Panc1 (cell line): ENCODE measurements around the gene PLXNA2. TPM values are rescaled to one million over a fixed set of nuclear protein-coding genes. Genes with fewer than 3 reads are reported as not detected.

Source experiments
- ATAC-seq: fragments of 200-7000 bp; cut with Tn5 transposase; 2 replicates; pipeline ENCODE4 v1.9.1; 2020; ENCODE audit warnings: mild to moderate bottlenecking, moderate library complexity
- BruUV-seq: library from RNA; stranded (reverse); fragments of 400-500 nt; replicated peaks from 2 replicates; lab custom pipeline; 2021; lab: Mats Ljungman, UMichigan
- CTCF ChIA-PET: fragments of 300-600 bp; sonication (Branson Sonifier 250); formaldehyde crosslinking; loops from one replicate; lab custom pipeline; 2022; ENCODE audit warnings: antibody characterized with exemption; lab: Charles Lee
- POLR2A ChIA-PET: fragments of 300-600 bp; sonication (Branson Sonifier 250); formaldehyde crosslinking; loops from one replicate; lab custom pipeline; 2022; ENCODE audit warnings: antibody characterized with exemption; lab: Charles Lee
- DNase-seq: peaks from one replicate; pipeline ENCODE4 v3.0.0-alpha.2; 2010; ENCODE audit warnings: low read depth, low spot score
- H3K27ac ChIP-seq: 2 replicates; pipeline ENCODE4 v1.5.1; 2011; ENCODE audit warnings: mild to moderate bottlenecking, low read length, inconsistent platforms
- H3K27me3 ChIP-seq: fragments of 200-500 bp; sonication (Bioruptor generic); 2 replicates; pipeline ENCODE4 v1.6.0; 2014; ENCODE audit warnings: low read length, inconsistent platforms; ENCODE audit not compliant: control insufficient read depth, insufficient read depth
- H3K36me3 ChIP-seq: fragments of 200-500 bp; sonication (Bioruptor generic); 2 replicates; pipeline ENCODE4 v1.5.1; 2014; ENCODE audit warnings: inconsistent platforms, mild to moderate bottlenecking, low read length, moderate library complexity; ENCODE audit not compliant: control insufficient read depth, insufficient read depth
- H3K4me1 ChIP-seq: 2 replicates; pipeline ENCODE4 v1.5.1; 2011; ENCODE audit warnings: inconsistent platforms, mild to moderate bottlenecking, low read length, moderate library complexity; ENCODE audit not compliant: control insufficient read depth, insufficient read depth
- H3K4me3 ChIP-seq, 2 experiments: 2 replicates each; pipeline ENCODE4 v1.5.1; 2011 to 2012; ENCODE audit warnings: low read depth in 2 of 2, low read length in 2 of 2, mild to moderate bottlenecking in 2 of 2, inconsistent platforms in 1 of 2, moderate library complexity in 1 of 2
- H3K9me3 ChIP-seq: fragments of 200-500 bp; sonication (Bioruptor generic); 2 replicates; pipeline ENCODE4 v1.5.1; 2014; ENCODE audit warnings: low read depth, mild to moderate bottlenecking, inconsistent platforms, low read length, moderate library complexity; ENCODE audit not compliant: control insufficient read depth, insufficient read depth
- CTCF ChIP-seq: fragments of 450-650 bp; IDR thresholded peaks from 2 replicates; pipeline ENCODE4 v1.5.1; 2017; ENCODE audit warnings: mild to moderate bottlenecking
- POLR2AphosphoS5 ChIP-seq: IDR thresholded peaks from 2 replicates; pipeline ENCODE4 v1.6.1; 2012; ENCODE audit warnings: mild to moderate bottlenecking, low read depth, low read length, moderate library complexity
- REST ChIP-seq, 2 experiments: IDR thresholded peaks; 2 replicates each; pipeline ENCODE4 v1.6.1; 2011 to 2012; ENCODE audit warnings: low read depth in 2 of 2, control low read depth in 1 of 2, low read length in 1 of 2, mild to moderate bottlenecking in 1 of 2, moderate library complexity in 1 of 2; ENCODE audit not compliant: insufficient read depth in 1 of 2
- SIN3A ChIP-seq: IDR thresholded peaks from 2 replicates; pipeline ENCODE4 v1.6.1; 2012; ENCODE audit warnings: low read depth, mild to moderate bottlenecking, low read length, moderate library complexity, borderline replicate concordance; ENCODE audit not compliant: insufficient read depth
- TCF7L2 ChIP-seq: IDR thresholded peaks from 2 replicates; pipeline ENCODE4 v1.6.1; 2011; ENCODE audit warnings: mild to moderate bottlenecking, low read depth, low read length, inconsistent platforms
- in situ Hi-C: cut with HindIII; loops from 2 replicates; pipeline ENCODE4 v1.10.0; 2016; ENCODE audit warnings: low sequenced_read_pairs, low pct_unique_long_range_greater_than_20kb
- intact Hi-C: fragments of 100-400 bp; cut with micrococcal nuclease; formaldehyde crosslinking; loops from one replicate; pipeline ENCODE4 v1.10.0; 2022; ENCODE audit not compliant: unreplicated experiment
- total RNA-seq: library from RNA; stranded (reverse); gene quantifications from one replicate; pipeline ENCODE4 v1.2.1, GENCODE V29; 2021; ENCODE audit not compliant: unreplicated experiment

PLXNA2 gene
- total RNA-seq, 1 experiment from 2014 or later: 0.98 TPM

GRCh38 chr1:208065862-208066261 is 178.3 kb downstream of the PLXNA2 start:
- Histone ChIP-seq H3K36me3 (no peaks in the 10 kb centered on the region), H3K4me1 (no peaks in the 10 kb centered on the region), H3K27me3 (peaks cover 5% of the 10 kb centered on the region), H3K4me3 (no peak overlapping the region), H3K27ac (no peak overlapping the region), H3K9me3 (no peaks in the 10 kb centered on the region)
- intact Hi-C loops (no loop called here), in situ Hi-C loops (no loop called here)
- TF ChIP-seq TCF7L2: no peak
- no peak for DNase-seq
- ATAC-seq: no peak
- CTCF ChIA-PET: no interaction called here
- BruUV-seq: no TSS peak
- POLR2A ChIA-PET: no interaction called here

- ChIA-PET POLR2A (no interaction called here), CTCF (no interaction called here)
- DNase-seq (no peak), ATAC-seq (no peak)
- in situ Hi-C loops: no loop called here
- intact Hi-C loops: no loop called here
- H3K36me3 ChIP-seq: no peaks in the 10 kb centered on the region
- BruUV-seq: no TSS peak
- H3K27me3 ChIP-seq: peaks cover 5% of the 10 kb centered on the region
- no peaks in the 10 kb centered on the region for H3K9me3 ChIP-seq
- no peak overlapping the region for H3K4me3 ChIP-seq
- TF ChIP-seq POLR2AphosphoS5: no peak
- no peak for TF ChIP-seq CTCF
- no peak for TF ChIP-seq REST (IDR thresholded peaks at IDR 0.05; ENCODE audit: insufficient read depth in 1 of 2, low read depth in 2 of 2, low read length in 1 of 2)
- no peak for TF ChIP-seq TCF7L2
- TF ChIP-seq SIN3A: no peak
- H3K4me1 ChIP-seq: no peaks in the 10 kb centered on the region
- H3K27ac ChIP-seq: no peak overlapping the region
These were observed 182.6 kb downstream of the PLXNA2 start for GRCh38 chr1:208061632-208062031.

- ChIA-PET CTCF (no interaction called here), POLR2A (no interaction called here)
- DNase-seq: no peak
- intact Hi-C loops (no loop called here), in situ Hi-C loops (no loop called here)
- H3K36me3 ChIP-seq: no peaks in the 10 kb centered on the region
- no TSS peak for BruUV-seq
- H3K27me3 ChIP-seq: peaks cover 5% of the 10 kb centered on the region
- H3K4me3 ChIP-seq: no peak overlapping the region
- no peaks in the 10 kb centered on the region for H3K4me1 ChIP-seq
- H3K9me3 ChIP-seq: no peaks in the 10 kb centered on the region
- H3K27ac ChIP-seq: no peak overlapping the region
- TF ChIP-seq CTCF: no peak
- TF ChIP-seq TCF7L2: no peak
- no peak for TF ChIP-seq POLR2AphosphoS5
- no peak for TF ChIP-seq SIN3A
- TF ChIP-seq REST (IDR thresholded peaks at IDR 0.05; ENCODE audit: insufficient read depth in 1 of 2, low read depth in 2 of 2, low read length in 1 of 2): no peak
- ATAC-seq: no peak
These were observed 183.1 kb downstream of the PLXNA2 start for GRCh38 chr1:208061118-208061517.
